Neural crest cell (in vitro differentiated cells): ENCODE data around the gene SNRNP48. TPM values are rescaled to one million over a fixed set of nuclear protein-coding genes. Genes with fewer than 3 reads are reported as not detected.

ENCODE experiments used
- DNase-seq: peaks from one replicate; pipeline ENCODE4 v3.0.0; 2021; ENCODE audit warnings: low read depth, mixed read lengths, low spot score
- H3K27ac Mint-ChIP-seq: one replicate; pipeline ENCODE4 v1.8.0; 2021; ENCODE audit warnings: mild to moderate bottlenecking, mixed read lengths; ENCODE audit not compliant: unreplicated experiment
- H3K27me3 Mint-ChIP-seq: 2 replicates; pipeline ENCODE4 v1.8.0; 2021; ENCODE audit warnings: low read depth, mild to moderate bottlenecking, mixed read lengths
- H3K36me3 Mint-ChIP-seq: 2 replicates; pipeline ENCODE4 v1.8.0; 2021; ENCODE audit warnings: low read depth, mild to moderate bottlenecking, mixed read lengths
- H3K4me1 Mint-ChIP-seq: 2 replicates; pipeline ENCODE4 v1.8.0; 2021; ENCODE audit warnings: mixed read lengths
- H3K4me3 Mint-ChIP-seq: one replicate; pipeline ENCODE4 v1.8.0; 2021; ENCODE audit warnings: mild to moderate bottlenecking, mixed read lengths
- H3K9me3 Mint-ChIP-seq: 2 replicates; pipeline ENCODE4 v1.8.0; 2021; ENCODE audit warnings: mixed read lengths
- long read RNA-seq: library from polyadenylated mRNA; unstranded; transcript quantifications from one replicate; pipeline ENCODE4 v2.0.0, GENCODE V29; 2020
- total RNA-seq: library from RNA; stranded (reverse); gene quantifications from 2 replicates; pipeline ENCODE4 v1.2.1, GENCODE V29; 2021
- TF ChIP-seq, protein P1 (sequence below): fragments of 200-600 bp; sonication (generic); conservative IDR thresholded peaks from 2 replicates; pipeline ENCODE4 v1.5.0; 2021; ENCODE audit warnings: antibody characterized with exemption, mild to moderate bottlenecking

Gene SNRNP48, protein sequence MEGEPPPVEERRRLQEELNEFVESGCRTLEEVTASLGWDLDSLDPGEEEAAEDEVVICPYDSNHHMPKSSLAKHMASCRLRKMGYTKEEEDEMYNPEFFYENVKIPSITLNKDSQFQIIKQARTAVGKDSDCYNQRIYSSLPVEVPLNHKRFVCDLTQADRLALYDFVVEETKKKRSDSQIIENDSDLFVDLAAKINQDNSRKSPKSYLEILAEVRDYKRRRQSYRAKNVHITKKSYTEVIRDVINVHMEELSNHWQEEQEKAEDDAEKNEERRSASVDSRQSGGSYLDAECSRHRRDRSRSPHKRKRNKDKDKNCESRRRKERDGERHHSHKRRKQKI
- 22.5 and 23.2 TPM in 2 replicates for total RNA-seq
- long read RNA-seq, full-length matches to known transcripts: 6 of 18 reads
- long read RNA-seq, partial matches to known transcripts: 7 of 18 reads
- long read RNA-seq, other reads (novel, unspliced or antisense): 5 of 18 reads

DNA sequence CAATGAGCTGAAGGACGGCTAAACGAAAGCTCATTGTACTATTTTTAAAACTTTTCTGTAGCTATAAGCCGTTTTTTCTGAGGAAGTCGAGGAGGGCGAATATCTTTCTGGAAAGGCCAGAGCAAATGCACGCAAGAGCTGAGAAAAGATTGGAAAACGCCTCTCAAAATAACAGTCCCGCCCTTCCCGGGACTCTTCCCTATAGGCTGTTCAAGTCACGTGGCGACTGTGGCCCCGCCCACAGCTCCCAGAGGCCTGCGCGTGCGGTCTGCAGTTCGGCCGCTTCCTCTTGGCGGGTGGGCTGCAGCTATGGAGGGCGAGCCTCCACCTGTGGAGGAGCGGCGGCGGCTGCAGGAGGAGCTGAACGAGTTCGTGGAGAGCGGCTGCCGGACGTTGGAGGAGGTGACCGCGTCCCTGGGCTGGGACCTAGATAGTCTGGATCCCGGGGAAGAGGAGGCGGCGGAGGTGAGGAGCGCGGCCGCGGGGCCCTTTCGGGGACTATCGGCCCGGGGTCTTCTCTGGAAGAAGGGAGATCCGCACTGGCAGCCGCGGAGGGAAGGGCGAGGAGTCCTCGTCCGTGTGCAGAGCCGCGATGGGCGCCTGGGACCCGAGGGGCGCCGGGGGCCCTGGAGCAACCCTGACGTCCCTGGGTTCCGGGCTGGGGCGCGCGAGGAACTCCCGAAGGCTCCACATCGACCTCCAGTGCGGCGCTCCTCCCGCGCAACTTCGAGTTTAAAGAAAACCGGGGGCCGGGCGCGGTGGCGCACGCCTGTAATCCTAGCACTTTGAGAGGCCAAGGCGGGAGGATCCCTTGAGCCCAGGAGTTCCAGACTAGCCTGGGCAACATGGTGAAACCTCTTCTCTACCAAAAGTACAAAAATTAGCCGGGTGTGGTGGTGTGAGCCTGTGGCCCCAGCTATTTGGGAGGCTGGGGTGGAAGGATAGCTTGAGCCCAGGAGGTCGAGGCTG is at the start of gene SNRNP48:
SNRNP48 (plus strand) TSS at position 250 of the 969 bp plus-strand sequence; CDS start at position 310, 60 bp downstream.
- TF ChIP-seq, protein P1, sequence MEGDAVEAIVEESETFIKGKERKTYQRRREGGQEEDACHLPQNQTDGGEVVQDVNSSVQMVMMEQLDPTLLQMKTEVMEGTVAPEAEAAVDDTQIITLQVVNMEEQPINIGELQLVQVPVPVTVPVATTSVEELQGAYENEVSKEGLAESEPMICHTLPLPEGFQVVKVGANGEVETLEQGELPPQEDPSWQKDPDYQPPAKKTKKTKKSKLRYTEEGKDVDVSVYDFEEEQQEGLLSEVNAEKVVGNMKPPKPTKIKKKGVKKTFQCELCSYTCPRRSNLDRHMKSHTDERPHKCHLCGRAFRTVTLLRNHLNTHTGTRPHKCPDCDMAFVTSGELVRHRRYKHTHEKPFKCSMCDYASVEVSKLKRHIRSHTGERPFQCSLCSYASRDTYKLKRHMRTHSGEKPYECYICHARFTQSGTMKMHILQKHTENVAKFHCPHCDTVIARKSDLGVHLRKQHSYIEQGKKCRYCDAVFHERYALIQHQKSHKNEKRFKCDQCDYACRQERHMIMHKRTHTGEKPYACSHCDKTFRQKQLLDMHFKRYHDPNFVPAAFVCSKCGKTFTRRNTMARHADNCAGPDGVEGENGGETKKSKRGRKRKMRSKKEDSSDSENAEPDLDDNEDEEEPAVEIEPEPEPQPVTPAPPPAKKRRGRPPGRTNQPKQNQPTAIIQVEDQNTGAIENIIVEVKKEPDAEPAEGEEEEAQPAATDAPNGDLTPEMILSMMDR: no peak
- peak; percentile 92 for DNase-seq
- peaks cover 9% of the 10 kb centered on the region for H3K36me3 Mint-ChIP-seq
- no peaks in the 10 kb centered on the region for H3K27me3 Mint-ChIP-seq
- no peaks in the 10 kb centered on the region for H3K9me3 Mint-ChIP-seq
- peak within 1 kb of the TSS; percentile 100 for H3K4me3 Mint-ChIP-seq
- peaks cover 40% of the 10 kb centered on the region for H3K4me1 Mint-ChIP-seq
- H3K27ac Mint-ChIP-seq: peak within 1 kb of the TSS; percentile 98

DNA sequence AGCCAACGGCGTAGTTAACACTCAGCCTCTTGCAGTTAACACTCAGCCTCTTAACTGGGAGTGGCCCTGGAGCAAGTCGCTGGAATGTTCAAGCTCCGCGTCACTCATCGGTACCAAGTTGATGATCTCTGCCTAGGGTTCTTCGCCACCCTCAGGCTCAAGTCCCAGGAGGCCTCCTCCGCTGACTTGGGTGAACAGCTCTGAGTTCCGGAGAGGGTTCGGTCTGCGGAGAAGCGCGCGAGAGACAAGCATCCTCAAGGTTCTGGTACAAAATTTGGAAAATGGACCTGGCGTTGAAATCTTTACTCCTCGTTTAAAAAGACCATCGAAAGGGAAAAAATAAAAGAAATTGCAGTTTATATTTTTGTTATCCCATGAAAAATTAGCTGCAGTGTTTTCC is 49.4 kb upstream of the SNRNP48 start:
- DNase-seq: no peak
- H3K4me1 Mint-ChIP-seq: peaks cover 18% of the 10 kb centered on the region

DNA sequence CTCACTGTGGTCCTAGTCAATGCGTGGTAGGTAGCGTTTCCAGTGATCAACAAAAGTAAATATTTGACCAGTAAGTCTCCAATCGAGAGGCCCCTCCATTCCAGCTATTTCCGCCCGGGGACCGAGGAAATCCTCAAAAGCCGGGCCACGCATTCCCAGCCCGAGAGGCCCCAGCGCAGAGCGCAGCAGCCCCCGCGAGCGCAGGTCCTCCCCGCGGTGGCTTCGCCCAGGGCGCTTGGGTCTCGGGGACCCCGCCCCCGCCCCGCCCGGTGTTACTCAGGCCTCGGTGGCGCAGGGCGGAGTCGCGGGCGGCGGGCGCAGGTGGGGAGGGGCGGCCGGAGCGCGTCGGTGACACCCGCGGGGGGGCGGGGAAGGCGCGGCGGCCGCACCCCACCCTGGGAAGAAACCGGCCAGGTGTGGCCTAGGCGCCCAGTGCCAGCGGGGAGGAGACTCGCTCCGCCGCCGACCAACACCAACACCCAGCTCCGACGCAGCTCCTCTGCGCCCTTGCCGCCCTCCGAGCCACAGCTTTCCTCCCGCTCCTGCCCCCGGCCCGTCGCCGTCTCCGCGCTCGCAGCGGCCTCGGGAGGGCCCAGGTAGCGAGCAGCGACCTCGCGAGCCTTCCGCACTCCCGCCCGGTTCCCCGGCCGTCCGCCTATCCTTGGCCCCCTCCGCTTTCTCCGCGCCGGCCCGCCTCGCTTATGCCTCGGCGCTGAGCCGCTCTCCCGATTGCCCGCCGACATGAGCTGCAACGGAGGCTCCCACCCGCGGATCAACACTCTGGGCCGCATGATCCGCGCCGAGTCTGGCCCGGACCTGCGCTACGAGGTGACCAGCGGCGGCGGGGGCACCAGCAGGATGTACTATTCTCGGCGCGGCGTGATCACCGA is 48.6 kb upstream of the SNRNP48 start, which contains the start of gene DSP:
DSP (plus strand) TSS at position 497 of the 890 bp plus-strand sequence; CDS start at position 742, 245 bp downstream.
- peaks cover 91% of the 10 kb centered on the region for H3K27me3 Mint-ChIP-seq
- peak; percentile 22 for DNase-seq
- peaks cover 18% of the 10 kb centered on the region for H3K4me1 Mint-ChIP-seq
- TF ChIP-seq, protein P1: no peak
- H3K27ac Mint-ChIP-seq: peak within 1 kb of the TSS; percentile 51
- H3K36me3 Mint-ChIP-seq: no peaks in the 10 kb centered on the region
- H3K4me3 Mint-ChIP-seq: peak within 1 kb of the TSS; percentile 86
- no peaks in the 10 kb centered on the region for H3K9me3 Mint-ChIP-seq

More for the DNA sequence above, 49.4 kb upstream of the SNRNP48 start:
- peak overlapping the region; percentile 86 for H3K4me3 Mint-ChIP-seq
- no peak overlapping the region for H3K27ac Mint-ChIP-seq
- H3K9me3 Mint-ChIP-seq: no peaks in the 10 kb centered on the region
- TF ChIP-seq, protein P1: no peak
- H3K27me3 Mint-ChIP-seq: peaks cover 91% of the 10 kb centered on the region
- no peaks in the 10 kb centered on the region for H3K36me3 Mint-ChIP-seq

DNA sequence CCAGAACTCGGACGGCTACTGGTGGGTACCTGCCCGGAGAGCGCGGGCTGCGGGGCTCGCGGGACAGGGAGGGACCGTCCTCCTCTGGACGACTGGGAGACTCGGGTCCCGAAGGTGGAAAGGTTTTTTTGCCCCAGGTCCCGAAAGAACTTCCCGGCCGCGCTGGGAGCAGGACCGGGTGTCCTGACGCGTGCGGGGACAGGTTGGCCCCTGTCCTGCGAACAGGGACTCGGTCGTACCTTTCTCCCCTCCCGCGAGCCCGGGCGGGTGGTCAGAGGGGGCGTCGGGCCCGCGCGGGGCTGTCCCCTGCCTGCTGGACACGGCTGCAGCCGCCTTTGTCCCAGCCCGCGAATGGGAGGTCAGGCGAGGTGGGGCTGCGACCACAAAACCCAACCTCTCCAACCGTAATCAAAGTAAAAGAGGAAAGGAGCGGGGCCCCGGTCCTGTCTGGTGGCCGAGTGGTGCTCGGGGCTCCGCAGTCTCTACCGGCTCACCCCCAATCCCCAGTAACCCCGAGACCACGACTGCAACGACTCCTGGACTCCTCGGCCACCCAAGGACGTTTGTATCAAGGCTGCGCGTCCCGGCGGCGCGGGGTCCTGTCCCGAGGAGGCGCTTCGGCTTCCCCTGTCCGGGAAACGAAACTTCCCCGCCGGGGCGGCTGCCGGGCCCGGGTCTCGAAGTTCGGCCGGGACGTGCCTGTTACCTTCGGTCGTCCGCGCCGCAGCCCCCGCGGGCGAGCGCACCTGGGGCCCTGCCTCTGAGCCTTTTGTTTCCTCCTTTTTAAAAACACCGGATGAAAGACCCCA is 47.7 kb upstream of the SNRNP48 start:
- TF ChIP-seq, protein P1: no peak
- H3K36me3 Mint-ChIP-seq: no peaks in the 10 kb centered on the region
- peaks cover 93% of the 10 kb centered on the region for H3K27me3 Mint-ChIP-seq
- H3K4me3 Mint-ChIP-seq: peak overlapping the region; percentile 86
- DNase-seq: peak; percentile 40
- H3K27ac Mint-ChIP-seq: peak overlapping the region; percentile 51
- H3K9me3 Mint-ChIP-seq: no peaks in the 10 kb centered on the region
- peaks cover 18% of the 10 kb centered on the region for H3K4me1 Mint-ChIP-seq
